ENCODE measurements around the gene USP2. TPM values are rescaled to one million over a fixed set of nuclear protein-coding genes. Genes with fewer than 3 reads are reported as not detected.

USP2 gene
- total RNA-seq, 1 donor from 2014 or later: 13.2 TPM

DNA sequence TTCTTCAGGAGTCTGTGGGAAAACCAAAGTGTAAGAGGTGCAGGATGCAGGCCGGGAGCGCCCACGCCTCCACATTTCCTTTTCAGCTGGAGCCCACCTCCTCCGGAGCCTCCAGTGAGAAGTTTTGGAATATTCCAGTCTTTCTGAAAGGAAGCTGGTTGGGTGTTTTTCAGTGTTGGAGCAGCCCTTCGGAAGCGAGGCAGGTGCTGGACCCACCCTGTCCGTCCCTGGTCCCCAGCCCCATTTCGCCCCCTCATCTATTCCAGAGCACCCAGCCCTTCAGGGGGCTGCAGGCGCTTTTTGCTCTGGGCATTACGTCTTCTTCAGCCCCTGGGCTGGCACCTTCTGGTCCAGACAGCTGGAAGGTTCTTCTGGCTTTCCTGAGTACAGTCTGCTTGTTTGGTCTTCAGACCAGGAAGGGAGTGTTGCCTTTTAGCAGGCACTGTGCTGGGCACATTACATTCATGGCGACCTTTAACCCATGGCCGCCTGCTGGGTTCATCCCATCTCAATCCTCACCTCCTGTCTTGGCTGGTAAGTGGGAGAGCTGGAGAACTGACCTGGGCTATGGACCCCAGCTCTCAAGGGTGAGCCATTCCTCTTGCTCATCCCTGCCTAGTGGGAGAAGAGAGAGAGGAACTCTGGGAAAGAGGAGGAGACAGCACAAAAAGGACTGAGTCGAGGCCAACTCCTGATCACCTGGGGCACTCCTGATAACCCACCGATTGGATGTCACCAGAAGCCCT, 42.2 kb upstream of the USP2 start:
- H3K27me3 Mint-ChIP-seq (ENCODE audit: low read depth): peaks cover 12% of the 10 kb centered on the region
- peaks cover 54% of the 10 kb centered on the region for H3K4me1 Mint-ChIP-seq
- H3K9me3 Mint-ChIP-seq: no peaks in the 10 kb centered on the region

DNA sequence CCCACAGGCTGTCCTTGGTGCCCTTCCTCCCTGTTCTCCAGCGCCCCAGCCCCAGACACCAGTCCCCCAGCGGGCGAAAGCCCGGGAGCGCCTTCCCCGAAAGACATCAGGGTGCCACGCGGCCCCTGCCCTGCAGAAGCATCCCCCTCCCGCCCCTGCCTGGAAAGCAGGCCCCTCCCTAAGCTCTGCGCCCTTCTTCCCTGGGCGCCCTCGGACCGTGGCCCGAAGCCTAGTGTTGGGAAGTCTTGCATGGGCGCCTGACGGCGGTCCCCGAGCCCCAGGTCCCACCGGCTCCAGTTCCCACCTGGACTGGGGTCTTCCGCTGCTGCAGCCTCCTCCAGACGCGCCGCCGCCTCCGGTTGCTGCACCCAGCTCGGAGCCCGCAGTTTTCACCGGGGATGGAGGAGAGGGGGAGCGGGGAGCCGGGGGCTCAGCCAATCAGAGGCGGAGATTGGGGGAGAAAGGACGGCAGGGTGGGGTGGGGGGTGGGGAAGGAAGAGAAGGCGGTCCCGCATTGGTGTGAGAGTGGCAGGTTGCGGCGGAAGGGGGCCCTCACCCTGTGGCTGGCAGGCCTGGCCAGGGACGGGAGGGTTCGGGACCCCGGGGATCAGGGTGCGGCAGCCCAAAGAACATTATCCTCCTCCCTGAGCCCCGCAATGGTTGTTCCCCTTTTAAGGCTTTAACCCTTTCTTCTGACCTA, 41.5 kb upstream of the USP2 start, which contains the start of gene THY1:
Gene THY1, minus strand, starts transcription at position 364 of the 700 bp plus-strand sequence. CDS start 2,267 bp downstream, outside the sequence.
- H3K4me3 Mint-ChIP-seq: peak within 1 kb of the TSS; percentile 91
- TF ChIP-seq, protein P1, sequence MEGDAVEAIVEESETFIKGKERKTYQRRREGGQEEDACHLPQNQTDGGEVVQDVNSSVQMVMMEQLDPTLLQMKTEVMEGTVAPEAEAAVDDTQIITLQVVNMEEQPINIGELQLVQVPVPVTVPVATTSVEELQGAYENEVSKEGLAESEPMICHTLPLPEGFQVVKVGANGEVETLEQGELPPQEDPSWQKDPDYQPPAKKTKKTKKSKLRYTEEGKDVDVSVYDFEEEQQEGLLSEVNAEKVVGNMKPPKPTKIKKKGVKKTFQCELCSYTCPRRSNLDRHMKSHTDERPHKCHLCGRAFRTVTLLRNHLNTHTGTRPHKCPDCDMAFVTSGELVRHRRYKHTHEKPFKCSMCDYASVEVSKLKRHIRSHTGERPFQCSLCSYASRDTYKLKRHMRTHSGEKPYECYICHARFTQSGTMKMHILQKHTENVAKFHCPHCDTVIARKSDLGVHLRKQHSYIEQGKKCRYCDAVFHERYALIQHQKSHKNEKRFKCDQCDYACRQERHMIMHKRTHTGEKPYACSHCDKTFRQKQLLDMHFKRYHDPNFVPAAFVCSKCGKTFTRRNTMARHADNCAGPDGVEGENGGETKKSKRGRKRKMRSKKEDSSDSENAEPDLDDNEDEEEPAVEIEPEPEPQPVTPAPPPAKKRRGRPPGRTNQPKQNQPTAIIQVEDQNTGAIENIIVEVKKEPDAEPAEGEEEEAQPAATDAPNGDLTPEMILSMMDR (IDR thresholded peaks at IDR 0.05; ENCODE audit: unreplicated experiment): no peak
- H3K4me1 Mint-ChIP-seq: peaks cover 55% of the 10 kb centered on the region
- peaks cover 13% of the 10 kb centered on the region for H3K36me3 Mint-ChIP-seq
- peak within 1 kb of the TSS; percentile 92 for H3K27ac Mint-ChIP-seq
- H3K27me3 Mint-ChIP-seq (ENCODE audit: low read depth): peaks cover 12% of the 10 kb centered on the region
- peak; percentile 63 to 77 for DNase-seq (ENCODE audit: low spot score in 2 of 2, unreplicated experiment in 2 of 2)
- H3K9me3 Mint-ChIP-seq: no peaks in the 10 kb centered on the region

More for the DNA sequence above, 42.2 kb upstream of the USP2 start:
- peak overlapping the region; percentile 91 for H3K4me3 Mint-ChIP-seq
- DNase-seq (ENCODE audit: low spot score in 2 of 2, unreplicated experiment in 2 of 2): no peak
- H3K36me3 Mint-ChIP-seq: peaks cover 12% of the 10 kb centered on the region
- TF ChIP-seq, protein P1 (IDR thresholded peaks at IDR 0.05; ENCODE audit: unreplicated experiment): no peak
- H3K27ac Mint-ChIP-seq: peak overlapping the region; percentile 92

DNA sequence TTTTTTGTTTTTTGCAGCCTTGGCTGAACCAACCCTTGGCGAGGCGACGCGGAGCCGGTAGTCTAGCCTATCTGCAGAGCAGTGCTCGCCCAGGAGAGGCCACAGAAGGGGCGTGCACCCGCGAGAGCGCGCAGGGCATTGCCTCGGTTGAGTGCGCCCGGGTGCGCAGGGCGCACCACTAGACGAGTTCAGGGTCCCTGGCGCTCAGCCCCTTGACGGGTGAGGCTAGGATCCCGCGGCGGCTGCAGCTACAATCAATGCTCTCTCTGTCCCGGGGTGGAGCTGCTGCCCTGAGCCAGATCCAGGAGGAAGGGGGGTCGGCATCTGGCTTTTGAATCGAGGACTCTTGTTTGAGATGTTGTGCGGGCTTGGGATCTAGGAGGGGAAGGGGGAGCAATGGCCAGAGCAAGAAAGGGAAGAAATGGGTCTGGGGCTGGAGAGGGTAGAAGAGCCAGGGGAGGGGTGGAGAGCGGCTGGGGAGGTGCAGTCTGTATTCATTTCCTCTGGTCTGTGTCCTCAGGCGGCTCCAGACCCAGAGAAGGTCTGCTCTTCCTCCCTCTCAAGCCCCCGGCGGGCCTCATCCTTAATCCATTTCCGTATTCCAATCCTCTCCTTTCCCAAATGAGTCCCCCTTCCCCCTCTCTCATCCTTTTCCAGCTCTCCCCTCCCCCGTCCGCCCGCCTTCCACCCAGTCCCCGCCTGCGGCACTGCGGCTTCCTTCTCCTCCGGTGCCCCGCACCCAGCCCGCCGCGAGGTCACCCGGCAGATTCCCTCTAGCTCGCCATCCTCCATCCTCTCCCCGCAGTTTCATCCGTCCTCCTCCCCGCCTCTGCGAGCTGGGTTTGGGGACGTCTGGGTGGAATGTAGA, 40.7 kb upstream of the USP2 start:
- TF ChIP-seq, protein P1 (IDR thresholded peaks at IDR 0.05; ENCODE audit: unreplicated experiment): no peak
- peaks cover 62% of the 10 kb centered on the region for H3K4me1 Mint-ChIP-seq
- H3K27ac Mint-ChIP-seq: peak overlapping the region; percentile 86
- H3K27me3 Mint-ChIP-seq (ENCODE audit: low read depth): peaks cover 12% of the 10 kb centered on the region
- DNase-seq (ENCODE audit: low spot score in 2 of 2, unreplicated experiment in 2 of 2): peak in 1 of 2 experiments; percentile 65
- H3K9me3 Mint-ChIP-seq: no peaks in the 10 kb centered on the region
- peak overlapping the region; percentile 91 for H3K4me3 Mint-ChIP-seq
- H3K36me3 Mint-ChIP-seq: peaks cover 17% of the 10 kb centered on the region

DNA sequence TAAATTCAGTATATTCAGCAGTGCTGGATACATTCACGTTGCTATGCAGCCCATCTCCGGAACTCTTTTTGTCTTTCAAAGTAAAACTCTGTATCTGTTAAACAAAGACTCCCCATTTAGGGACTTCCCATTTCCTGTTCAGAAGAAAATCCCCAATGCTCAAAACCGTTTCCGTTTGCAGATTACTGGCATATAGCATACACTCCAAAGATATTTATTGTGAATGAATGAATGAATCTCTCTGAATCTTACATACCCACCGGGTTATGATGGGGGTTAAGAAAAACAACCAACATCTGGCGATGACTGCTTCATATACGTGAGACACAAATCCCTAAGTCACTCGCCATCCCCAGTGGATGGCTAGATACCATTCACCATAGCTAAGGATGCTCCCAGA, 39.9 kb upstream of the USP2 start:
- no peaks in the 10 kb centered on the region for H3K9me3 Mint-ChIP-seq
- peaks cover 60% of the 10 kb centered on the region for H3K4me1 Mint-ChIP-seq

DNA sequence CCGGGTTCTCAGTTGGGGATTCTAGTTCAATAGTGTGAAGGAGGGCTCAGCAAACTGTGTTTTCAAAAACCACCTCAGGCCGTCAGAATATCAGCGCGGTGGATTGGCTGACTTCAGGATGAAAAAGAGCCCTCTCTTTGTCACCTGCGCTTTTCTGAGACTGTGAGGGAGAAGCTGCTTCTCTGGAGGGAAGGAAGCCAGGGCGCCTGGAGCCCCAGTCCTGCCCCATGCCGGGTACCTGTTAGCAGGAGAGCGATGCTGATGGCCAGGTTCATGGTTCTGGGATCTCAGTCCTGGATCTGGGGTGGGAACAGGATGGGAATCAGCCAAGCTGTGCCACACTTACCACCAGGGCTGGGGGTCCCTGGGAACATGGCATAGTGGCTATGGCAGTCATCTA, 39.1 kb upstream of the USP2 start:
- H3K27me3 Mint-ChIP-seq (ENCODE audit: low read depth): peaks cover 12% of the 10 kb centered on the region
- TF ChIP-seq, protein P1 (IDR thresholded peaks at IDR 0.05; ENCODE audit: unreplicated experiment): no peak
- H3K4me3 Mint-ChIP-seq: peak overlapping the region; percentile 18
- peaks cover 17% of the 10 kb centered on the region for H3K36me3 Mint-ChIP-seq
- H3K4me1 Mint-ChIP-seq: peaks cover 54% of the 10 kb centered on the region
- H3K9me3 Mint-ChIP-seq: no peaks in the 10 kb centered on the region
- no peak overlapping the region for H3K27ac Mint-ChIP-seq
- no peak for DNase-seq (ENCODE audit: low spot score in 2 of 2, unreplicated experiment in 2 of 2)

More for the DNA sequence above, 39.9 kb upstream of the USP2 start:
- H3K4me3 Mint-ChIP-seq: peak overlapping the region; percentile 91
- peaks cover 12% of the 10 kb centered on the region for H3K27me3 Mint-ChIP-seq (ENCODE audit: low read depth)
- H3K36me3 Mint-ChIP-seq: peaks cover 17% of the 10 kb centered on the region
- DNase-seq (ENCODE audit: low spot score in 2 of 2, unreplicated experiment in 2 of 2): no peak
- TF ChIP-seq, protein P1 (IDR thresholded peaks at IDR 0.05; ENCODE audit: unreplicated experiment): no peak
- peak overlapping the region; percentile 86 for H3K27ac Mint-ChIP-seq

Data from mesothelial cell of epicardium (in vitro differentiated cells).